ENCODE measurements around the gene POLRMT. TPM values are rescaled to one million over a fixed set of nuclear protein-coding genes. Genes with fewer than 3 reads are reported as not detected.

The POLRMT gene
- total RNA-seq, 4 donors from 2014 or later: 22.1 to 39.5 (median 28.1) TPM

GRCh38 chr19:618247-618619 lies 15.1 kb downstream of the POLRMT start:
- WGBS, 2 donors (ENCODE audit: low coverage in 1 of 2): no CpG with 5 or more reads among the region's 19 CpGs
- H3K27ac ChIP-seq: no peak overlapping the region
- TF ChIP-seq POLR2AphosphoS5 (IDR thresholded peaks at IDR 0.05) (no peak), EP300 (IDR thresholded peaks at IDR 0.05) (no peak), CTCF (IDR thresholded peaks at IDR 0.05) (no peak), POLR2A (IDR thresholded peaks at IDR 0.05) (no peak)
- no peaks in the 10 kb centered on the region for H3K9me3 ChIP-seq
- H3K36me3 ChIP-seq: peaks cover 0 to 67% of the 10 kb centered on the region in 2 donors
- no peak overlapping the region for H3K4me3 ChIP-seq
- ATAC-seq: no peak
- H3K4me1 ChIP-seq: peaks cover 0 to 12% (median 0%) of the 10 kb centered on the region in 3 donors
- peaks cover 29% of the 10 kb centered on the region for H3K27me3 ChIP-seq

- ATAC-seq: no peak
- H3K27me3 ChIP-seq: peaks cover 29% of the 10 kb centered on the region
- peaks cover 0 to 61% of the 10 kb centered on the region in 2 donors for H3K36me3 ChIP-seq
- WGBS, 2 donors (ENCODE audit: low coverage in 1 of 2): no CpG with 5 or more reads among the region's 29 CpGs
- no peaks in the 10 kb centered on the region for H3K9me3 ChIP-seq
- TF ChIP-seq POLR2A (IDR thresholded peaks at IDR 0.05) (no peak), CTCF (IDR thresholded peaks at IDR 0.05) (no peak), POLR2AphosphoS5 (IDR thresholded peaks at IDR 0.05) (no peak), EP300 (IDR thresholded peaks at IDR 0.05) (no peak)
- H3K4me1 ChIP-seq: peaks cover 0 to 12% (median 0%) of the 10 kb centered on the region in 3 donors
- H3K27ac ChIP-seq: no peak overlapping the region
- H3K4me3 ChIP-seq: no peak overlapping the region
Observed at GRCh38 chr19:617551-618246, 15.6 kb downstream of the POLRMT start.

- Histone ChIP-seq H3K36me3 (peaks cover 0 to 54% of the 10 kb centered on the region in 2 donors), H3K27me3 (peaks cover 29% of the 10 kb centered on the region), H3K9me3 (no peaks in the 10 kb centered on the region), H3K27ac (no peak overlapping the region), H3K4me3 (no peak overlapping the region), H3K4me1 (peaks cover 0 to 12% (median 0%) of the 10 kb centered on the region in 3 donors)
- ATAC-seq: no peak
- TF ChIP-seq CTCF (IDR thresholded peaks at IDR 0.05): no peak
- no peak for TF ChIP-seq POLR2A (IDR thresholded peaks at IDR 0.05)
- TF ChIP-seq POLR2AphosphoS5 (IDR thresholded peaks at IDR 0.05): no peak
- TF ChIP-seq EP300 (IDR thresholded peaks at IDR 0.05): no peak
- WGBS, 2 donors (ENCODE audit: low coverage in 1 of 2): 95 to 100% methylated on average over 1 to 14 of the region's 58 CpGs
Observed at GRCh38 chr19:616747-617526, 16.4 kb downstream of the POLRMT start.

GRCh38 chr19:616062-616700 lies 17.2 kb downstream of the POLRMT start:
- H3K27me3 ChIP-seq: peaks cover 29% of the 10 kb centered on the region
- H3K9me3 ChIP-seq: no peaks in the 10 kb centered on the region
- H3K27ac ChIP-seq: no peak overlapping the region
- peaks cover 0 to 46% of the 10 kb centered on the region in 2 donors for H3K36me3 ChIP-seq
- TF ChIP-seq POLR2A (IDR thresholded peaks at IDR 0.05): no peak
- TF ChIP-seq CTCF (IDR thresholded peaks at IDR 0.05): no peak
- no peak for TF ChIP-seq EP300 (IDR thresholded peaks at IDR 0.05)
- TF ChIP-seq POLR2AphosphoS5 (IDR thresholded peaks at IDR 0.05): no peak
- H3K4me1 ChIP-seq: peaks cover 0 to 12% (median 0%) of the 10 kb centered on the region in 3 donors
- WGBS, 2 donors (ENCODE audit: low coverage in 1 of 2): no CpG with 5 or more reads among the region's 97 CpGs
- H3K4me3 ChIP-seq: no peak overlapping the region
- no peak for ATAC-seq
